GM21723 (cell line): ENCODE results near the gene PRKAG1.
"Not testable (repeated sequence)": the region's sequence is repeated elsewhere in the genome, so short reads cannot be mapped to it uniquely, and the experiment has no call there.

Source experiments
- ATAC-seq: cut with Tn5 transposase; IDR thresholded peaks from one replicate; pipeline ENCODE4 v1.9.1; 2021; ENCODE audit warnings: mild to moderate bottlenecking, moderate library complexity; ENCODE audit not compliant: unreplicated experiment

Gene PRKAG1

GRCh38 chr12:49018261-49019119 lies at the start of gene PRKAG1:
TSS of gene PRKAG1 (minus strand) at chr12:49018776. CDS start at chr12:49018740, 36 bp downstream.
- ATAC-seq, result peak; percentile 85

- no peak for ATAC-seq
These were observed 47.5 kb upstream of the PRKAG1 start for GRCh38 chr12:49066120-49066519.

DNA sequence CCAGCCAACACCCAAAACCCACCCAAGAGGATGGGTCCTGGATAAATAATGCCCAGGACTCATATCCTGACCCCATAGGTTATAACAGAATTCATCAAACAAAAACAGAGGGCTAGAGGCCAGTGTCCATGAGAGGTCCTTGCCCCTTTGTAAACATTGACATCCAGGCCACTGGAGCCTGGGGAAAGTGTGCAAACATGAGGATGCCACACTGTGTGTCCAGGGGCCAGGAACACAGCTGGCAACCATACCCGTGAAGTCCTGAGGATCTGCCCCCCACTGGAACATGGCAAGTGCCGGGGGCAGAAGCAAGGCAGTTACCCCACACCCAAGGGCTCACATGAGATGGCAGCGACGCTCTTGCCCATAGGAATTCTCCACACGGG lies 46.2 kb upstream of the PRKAG1 start:
- no peak for ATAC-seq

- ATAC-seq, result not testable (repeated sequence)
These were observed 43.3 kb upstream of the PRKAG1 start for GRCh38 chr12:49061916-49062315.

DNA sequence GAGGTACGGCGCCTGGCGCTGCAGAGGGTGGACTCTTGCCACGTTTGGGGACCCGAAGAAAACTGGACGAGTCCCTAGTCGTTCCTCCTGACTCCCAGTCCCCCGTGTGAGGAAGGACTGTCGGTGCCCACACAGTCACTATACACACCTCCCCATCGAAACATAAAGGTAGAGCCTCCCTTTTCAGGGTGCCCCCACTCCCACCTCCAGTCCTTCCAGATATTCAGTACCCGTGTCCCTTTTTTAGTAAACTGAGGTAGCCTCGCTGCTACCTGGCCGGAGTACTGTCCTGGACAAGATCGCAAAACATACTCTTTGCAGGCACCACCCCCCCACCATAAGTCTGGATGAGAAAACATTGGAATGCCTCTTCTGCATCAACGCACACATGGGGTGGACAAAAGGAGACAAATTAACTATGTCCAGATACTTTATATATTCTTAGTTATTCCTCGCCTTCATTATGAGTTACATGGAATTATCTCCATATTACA lies 42.6 kb upstream of the PRKAG1 start:
- no peak for ATAC-seq

- ATAC-seq, result peak; percentile 54
These were observed 41.9 kb upstream of the PRKAG1 start, which contains the start of gene KMT2D for GRCh38 chr12:49060237-49061156. TSS of gene KMT2D (minus strand) at chr12:49060794. CDS start at chr12:49055324, 5,470 bp downstream.

DNA sequence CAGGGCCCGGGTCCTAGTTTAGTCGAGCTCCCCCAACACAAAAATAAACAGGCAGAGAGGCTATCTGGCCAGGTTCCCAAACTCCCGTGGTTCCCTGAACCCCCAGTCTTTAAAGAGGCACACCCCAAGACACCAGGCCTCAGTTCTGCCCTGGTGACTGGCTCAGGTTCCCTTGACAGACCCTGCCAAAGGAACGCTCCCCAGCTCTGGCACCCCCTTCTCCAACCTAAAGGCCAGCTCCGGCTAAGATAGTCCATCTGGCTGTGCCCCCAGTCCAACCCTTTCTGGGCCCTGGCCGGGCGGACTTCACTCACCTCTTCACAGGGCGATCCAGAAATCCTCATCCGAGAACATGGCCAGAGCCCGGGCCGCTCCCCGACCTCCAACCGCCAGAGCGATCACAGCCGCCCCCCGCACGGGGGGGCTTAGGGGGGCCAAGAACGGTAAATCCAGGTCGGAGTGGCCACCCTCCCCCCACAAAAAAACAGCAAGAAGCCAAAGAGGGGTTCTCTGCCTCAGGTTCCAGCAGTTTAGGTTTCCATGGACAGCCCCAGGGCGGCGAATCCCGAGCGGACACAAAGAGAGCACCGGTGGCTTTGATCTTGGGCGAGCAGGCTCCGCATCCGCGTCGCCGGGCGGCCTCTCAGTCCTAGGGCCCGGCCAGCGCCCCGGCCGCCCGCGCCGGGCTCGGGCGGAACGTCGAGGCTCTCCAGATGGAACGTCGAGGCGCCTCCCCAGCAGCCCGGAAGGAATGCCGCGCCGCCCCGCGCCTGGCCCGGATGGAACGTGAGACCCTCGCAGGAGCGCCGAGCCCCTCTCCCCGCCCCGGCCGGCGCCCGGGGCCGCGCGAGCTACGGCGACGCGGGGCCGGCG lies 41.0 kb upstream of the PRKAG1 start:
- ATAC-seq, result peak; percentile 7

DNA sequence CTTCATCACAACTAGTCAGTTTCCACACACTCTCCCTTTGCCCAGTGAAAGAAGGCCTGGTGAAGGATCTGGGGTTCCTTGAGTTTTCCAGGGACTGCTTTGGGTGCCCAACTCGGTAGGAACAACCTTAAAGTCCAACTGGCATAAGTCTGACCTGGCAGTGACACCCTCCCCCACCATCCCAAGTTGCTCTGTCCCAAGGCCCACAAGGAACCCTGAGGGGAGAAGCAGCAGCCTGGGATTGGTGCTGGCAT lies 40.4 kb upstream of the PRKAG1 start:
- no peak for ATAC-seq

DNA sequence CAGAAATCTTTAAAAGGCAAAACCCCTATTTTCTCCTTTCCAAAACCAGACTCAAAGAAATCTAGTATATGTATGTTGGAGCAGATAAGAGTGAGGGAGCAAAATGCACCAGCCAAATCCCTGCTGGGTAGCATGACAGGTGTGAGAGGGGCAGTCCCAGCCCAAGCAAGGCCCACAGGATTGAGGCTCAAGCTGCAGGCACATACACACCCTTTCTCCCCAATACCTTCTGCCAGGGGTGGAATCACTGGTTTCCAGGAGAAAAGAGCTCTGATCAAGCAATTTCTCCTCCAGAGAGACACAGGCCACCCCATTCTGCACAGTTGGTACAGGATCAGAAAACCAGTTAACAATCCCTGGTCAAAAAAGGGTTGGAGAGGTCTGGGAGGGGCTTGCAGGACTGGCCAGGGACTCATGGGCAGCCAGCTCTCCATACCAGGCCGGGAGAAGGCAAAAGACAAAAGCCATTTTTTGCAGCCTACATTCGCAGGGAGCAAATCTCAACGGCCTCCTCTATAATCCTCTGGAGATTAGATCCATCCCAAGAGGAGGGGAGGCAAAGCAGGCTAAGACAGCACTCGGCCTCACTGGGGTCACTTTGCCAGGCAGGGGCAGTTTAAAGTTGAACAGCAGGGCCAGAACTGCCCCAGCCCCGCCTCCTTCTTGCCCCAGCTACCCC lies 39.9 kb upstream of the PRKAG1 start:
- ATAC-seq, result no peak

- no peak for ATAC-seq
These were observed 39.3 kb upstream of the PRKAG1 start for GRCh38 chr12:49057888-49058287.

DNA sequence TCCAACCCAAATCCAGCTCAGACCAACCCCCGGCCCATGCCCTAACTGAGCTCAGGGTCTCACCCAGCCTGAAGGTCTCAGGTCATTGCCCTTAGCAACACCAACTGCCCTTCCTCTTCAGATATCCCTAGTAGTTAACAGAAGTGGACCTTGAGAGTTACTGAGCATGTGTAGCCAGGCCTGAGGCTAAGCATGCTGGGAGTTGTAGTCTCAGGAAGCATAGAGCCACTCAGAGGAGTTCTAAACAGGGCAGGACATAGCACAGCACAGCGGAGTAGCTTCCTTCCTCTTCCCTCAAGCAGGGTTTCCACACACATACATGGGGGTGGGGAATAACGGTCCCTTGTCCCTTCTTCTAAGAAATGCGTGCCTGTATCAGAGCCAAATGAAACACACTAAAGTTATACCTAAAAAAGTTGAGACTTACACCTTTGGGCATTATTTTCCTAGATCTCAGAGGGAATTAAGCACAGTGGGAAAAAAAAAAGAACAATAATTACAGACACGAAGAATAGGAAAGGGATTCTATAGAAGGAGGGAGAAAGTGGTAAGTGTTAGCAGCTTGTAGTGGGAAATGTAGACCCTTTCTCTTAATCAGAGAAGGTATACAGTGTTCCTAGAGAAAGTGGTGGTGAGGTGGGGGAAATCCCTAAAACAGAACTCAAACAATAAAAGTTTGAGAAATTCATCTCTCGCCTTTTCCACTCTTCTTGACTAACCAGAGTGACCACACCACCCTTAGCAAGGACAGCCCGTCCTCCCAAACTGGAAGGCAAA lies 37.6 kb upstream of the PRKAG1 start:
- peak; percentile 60 for ATAC-seq

DNA sequence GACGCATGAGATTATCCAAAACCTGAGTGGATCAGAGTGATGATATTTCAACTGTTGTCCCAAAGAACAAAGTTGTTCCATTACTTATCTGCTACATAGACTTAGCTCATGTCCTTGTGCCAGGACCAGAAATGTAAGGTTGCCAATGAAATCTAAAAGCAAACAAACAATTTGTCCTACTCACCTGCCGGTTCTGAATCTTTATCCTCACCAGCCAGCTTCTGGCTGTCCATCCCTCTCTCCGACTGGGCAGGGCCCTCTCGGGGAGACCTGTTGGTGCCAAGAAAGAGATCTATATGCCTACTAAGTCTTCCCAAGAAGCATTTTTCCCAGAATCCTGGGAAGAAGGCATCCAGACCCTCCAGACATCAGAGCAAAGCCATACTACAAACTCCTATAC lies 36.5 kb upstream of the PRKAG1 start:
- no peak for ATAC-seq

DNA sequence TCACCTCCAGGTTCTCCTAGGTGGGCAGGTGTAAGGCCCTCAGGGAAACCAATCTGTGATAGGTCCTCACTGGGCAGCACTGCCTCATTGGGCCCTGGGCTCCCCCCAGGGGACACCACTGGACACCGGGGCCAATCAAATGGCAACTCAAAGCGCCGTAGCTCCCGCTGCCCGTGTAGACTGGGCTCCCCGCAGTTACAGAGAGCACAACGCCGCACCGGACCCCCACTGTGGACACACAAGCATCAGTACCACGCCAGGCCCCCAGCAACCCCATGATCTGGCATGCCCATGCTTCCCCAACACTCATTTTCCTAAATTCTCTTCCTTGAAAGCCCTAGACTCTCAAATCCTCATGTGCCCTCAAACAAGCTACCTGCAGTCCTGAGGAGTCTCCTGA lies 35.9 kb upstream of the PRKAG1 start:
- no peak for ATAC-seq

DNA sequence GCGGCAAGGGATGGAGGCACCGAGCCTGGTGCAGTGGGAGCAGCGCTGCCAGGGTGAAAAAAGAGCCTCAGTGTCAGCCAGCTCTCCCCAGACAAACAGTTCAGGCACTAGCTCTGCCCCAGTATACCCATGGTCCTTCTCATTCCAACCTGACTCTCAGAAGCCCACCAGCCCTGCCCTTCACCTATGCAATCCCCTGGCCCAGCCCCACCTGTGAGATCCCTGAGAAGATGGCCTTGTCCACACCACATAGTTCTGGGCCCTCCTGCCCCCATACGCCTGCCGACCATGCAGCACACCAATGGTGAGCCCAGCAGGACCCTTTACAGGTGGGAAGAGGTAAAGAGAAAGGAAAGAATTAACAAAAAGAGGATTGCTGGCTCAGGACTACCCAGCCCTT lies 35.5 kb upstream of the PRKAG1 start:
- no peak for ATAC-seq

- ATAC-seq, result no peak
These were observed 34.1 kb upstream of the PRKAG1 start for GRCh38 chr12:49052451-49053208.

DNA sequence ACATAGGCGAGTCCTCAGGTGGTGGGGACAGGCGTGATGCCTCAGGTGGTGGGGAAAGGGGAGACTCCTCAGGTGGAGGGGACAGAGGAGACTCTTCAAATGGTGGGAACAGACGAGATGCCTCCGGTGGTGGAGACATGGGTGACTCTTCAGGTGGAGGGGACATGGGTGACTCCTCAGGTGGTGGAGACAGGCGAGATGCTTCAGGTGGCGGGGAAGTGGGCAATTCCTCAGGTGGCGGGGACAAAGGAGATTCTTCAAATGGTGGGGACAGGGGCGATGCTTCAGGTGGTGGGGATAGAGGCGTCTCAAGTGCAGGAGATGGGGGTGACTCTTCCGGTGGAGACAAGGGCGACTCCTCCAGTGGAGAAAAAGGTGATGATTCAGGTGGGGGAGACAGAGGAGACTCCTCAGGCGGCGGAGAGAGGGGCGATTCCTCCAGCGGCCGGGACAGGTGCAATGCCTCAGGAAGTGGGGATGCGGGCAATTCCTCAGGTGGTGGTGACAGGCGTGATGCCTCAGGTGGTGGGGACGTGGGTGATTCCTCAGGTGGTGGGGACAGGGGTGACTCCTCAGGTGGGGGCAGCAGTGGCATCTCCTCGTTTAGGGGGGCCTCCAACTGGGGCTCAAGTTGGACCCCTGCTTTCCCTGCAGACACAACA lies 33.3 kb upstream of the PRKAG1 start:
- ATAC-seq, result no peak

- ATAC-seq, result no peak
These were observed 32.8 kb upstream of the PRKAG1 start for GRCh38 chr12:49051373-49051764.
